HG02885 (cell line): ENCODE results near the gene CCN6.

Experiments
- ATAC-seq: cut with Tn5 transposase; IDR thresholded peaks from one replicate; pipeline ENCODE4 v1.9.1; 2021; ENCODE audit warnings: mild to moderate bottlenecking; ENCODE audit not compliant: unreplicated experiment, poor library complexity

CCN6 gene

GRCh38 chr6:112054001-112054400 lies at the start of gene CCN6:
TSS of gene CCN6 (plus strand) at chr6:112054104. CDS start at chr6:112054358, 254 bp downstream.
- ATAC-seq: no peak

DNA sequence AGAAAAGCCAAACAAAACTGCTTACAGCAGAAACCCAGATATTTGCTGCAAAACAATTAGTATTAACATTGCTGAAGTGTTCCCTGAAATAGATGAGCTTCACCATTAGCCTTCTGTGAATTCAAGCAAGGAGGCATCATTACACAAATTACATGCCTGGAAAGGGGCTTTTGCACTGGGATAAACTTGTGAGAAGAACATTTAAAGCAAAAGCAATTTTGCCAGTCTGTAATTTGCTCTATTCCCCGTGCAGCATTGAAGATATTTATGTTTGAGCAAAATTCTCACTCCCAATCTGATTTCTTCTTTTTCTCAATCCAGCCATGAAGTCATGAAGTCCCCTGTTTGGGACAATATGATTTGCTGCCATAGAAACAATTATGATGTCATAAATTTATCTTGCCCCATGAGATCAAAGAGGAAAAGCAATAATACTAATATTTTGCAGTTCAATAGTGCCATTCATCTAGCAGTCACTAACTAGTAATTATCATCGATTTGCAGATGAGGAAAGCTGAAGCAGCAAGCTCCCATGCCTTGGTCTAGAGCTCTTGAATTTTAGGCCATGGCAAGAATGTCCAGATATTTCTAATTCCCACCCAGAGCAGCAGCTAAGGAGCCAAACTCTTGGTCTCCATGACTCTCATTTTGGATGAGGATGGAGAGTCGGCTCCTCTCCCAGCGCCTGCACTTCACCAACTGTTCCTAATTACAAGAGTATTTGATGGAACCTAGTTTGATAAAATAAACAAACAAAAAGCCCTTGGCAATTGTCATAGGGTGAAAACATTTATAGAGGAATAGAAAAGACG lies 49.5 kb upstream of the CCN6 start:
- ATAC-seq: no peak

- ATAC-seq: no peak
Measured at GRCh38 chr6:112005013-112005371, 48.9 kb upstream of the CCN6 start.

GRCh38 chr6:112007254-112007653 lies 46.6 kb upstream of the CCN6 start:
- no peak for ATAC-seq

GRCh38 chr6:112007805-112008204 lies 46.1 kb upstream of the CCN6 start:
- ATAC-seq: no peak

DNA sequence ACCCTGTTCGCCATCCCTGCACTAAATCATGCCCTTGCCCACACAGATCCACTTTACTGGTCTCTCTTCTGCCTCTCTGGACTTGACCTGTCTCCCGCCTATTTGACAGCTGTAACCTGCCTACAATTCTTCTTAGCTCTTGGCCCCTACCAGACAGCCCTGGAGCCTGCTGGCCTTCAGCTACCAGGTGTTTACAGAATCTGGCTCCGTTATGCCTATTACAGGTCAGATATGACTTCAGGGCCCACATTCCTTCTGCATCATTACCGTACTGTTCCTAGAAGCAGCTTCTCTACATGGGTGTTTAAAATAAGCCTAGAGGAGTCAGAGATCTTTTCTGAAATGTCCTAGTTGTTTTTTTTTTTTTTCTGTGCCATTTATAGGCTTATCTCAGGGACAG lies 45.4 kb upstream of the CCN6 start:
- ATAC-seq: no peak

- ATAC-seq: no peak
Measured at GRCh38 chr6:112010328-112010727, 43.6 kb upstream of the CCN6 start.

DNA sequence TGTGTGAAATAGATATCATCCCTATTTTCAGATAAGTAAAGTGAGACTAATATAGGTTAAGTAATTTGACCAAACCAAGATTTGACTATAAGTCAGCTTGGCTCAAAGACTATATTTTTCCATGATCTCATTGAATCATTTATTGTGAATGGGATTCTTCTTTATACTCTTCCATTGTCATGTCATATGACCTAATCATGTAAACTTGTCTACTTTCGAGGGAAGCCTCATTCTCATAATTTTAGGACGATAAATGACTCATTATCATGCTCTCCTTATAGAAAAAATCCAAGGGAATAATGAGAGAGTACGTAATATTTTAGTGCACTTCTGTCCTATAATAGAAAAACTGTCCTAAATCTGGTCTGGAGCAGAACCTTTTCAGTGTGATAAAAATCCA lies 40.9 kb upstream of the CCN6 start:
- ATAC-seq: no peak

DNA sequence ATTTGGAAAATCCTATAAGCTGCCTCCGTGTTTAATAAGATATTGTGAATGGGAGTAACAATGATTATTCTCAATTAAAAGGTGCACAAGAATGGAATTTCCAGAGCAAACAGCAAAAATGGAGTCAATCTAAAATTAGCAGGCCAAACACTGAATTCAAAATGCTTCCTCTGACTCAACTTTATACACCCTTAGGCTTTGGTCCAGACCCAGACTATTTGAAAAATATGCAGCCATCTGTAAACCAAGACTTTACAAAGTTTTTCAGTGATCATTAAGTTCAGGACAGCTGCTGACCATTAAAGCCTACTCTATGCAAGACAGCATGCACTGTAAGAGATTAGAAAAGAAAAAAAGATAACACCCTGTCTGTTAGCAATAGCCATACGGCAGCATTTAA lies 39.4 kb upstream of the CCN6 start:
- ATAC-seq: no peak

- no peak for ATAC-seq
Measured at GRCh38 chr6:112015725-112016124, 38.2 kb upstream of the CCN6 start.

- no peak for ATAC-seq
Measured at GRCh38 chr6:112016320-112016719, 37.6 kb upstream of the CCN6 start.

GRCh38 chr6:112017169-112017568 lies 36.7 kb upstream of the CCN6 start:
- ATAC-seq: peak; percentile 65

DNA sequence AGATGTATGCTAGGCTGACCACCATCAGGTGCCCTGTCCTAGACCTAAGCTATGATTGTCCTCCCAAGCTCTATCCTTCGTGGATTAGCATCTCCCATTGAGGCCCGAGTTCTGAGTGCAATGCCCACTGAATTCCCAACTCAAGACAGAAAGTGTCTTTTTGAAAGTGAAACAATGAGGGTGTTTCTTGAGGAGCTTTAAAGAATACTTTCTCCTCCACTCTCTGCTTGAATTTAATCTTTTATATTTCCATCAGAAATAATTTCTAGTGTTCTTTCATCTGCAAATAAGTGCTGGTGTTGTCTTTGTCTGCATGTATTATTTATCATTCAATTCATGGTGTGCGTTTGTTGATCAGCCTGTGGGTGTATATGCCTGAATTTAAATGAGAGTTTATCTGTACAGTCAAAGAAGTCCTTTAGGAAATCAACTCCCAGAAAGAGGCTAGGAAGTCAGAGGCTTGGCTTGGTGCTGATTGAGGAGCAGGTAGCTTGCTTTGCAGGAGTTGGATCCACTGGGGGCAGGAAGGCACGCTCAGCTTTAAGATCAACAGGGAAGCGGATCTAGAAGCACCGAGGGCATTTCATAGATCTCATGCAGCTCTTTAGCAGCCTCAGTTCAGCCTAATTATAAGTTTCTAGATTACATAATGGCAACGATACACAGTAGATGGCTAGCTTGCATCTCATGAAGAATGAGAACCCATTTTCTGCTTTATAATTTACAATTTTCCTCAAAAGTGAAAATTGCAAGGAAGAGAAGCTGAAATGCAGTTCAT lies 36.0 kb upstream of the CCN6 start:
- no peak for ATAC-seq

DNA sequence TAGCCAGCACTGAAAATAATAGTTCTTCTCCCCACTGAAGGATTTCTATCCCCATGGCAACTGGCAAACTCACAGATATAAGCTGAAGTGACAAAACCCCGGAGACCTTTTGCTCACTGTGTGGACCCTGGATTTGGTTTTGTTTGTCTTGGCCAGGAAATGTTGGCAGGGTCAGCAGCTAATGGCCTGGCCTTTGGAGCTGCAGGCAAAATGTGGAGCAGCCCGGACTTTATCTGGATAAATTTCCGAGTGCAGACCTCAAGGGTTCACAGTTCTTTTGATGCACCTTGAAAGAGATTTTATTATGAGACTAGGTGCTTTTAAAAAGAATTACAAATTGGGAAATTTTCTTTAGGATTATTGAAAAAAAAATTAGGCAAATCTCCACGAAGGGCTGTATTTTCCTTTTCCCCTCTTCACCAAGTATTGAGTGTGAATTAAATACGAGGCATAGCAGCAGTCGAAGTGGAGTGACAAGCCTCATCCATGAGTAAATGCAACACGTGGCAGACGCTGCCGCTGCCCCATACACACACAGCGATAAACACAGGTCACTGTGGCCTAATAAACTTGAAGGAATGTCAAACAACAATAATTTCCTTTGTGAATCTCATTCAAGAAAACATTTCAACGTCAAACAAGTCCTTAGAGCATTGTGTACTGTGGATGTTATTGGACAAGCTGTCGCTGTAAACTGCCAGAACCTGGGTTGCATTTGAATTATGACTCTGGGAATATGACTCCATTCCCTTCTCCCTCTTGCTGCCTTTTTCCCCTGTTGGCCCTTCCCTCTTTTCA lies 35.1 kb upstream of the CCN6 start:
- ATAC-seq: no peak

- ATAC-seq: no peak
Measured at GRCh38 chr6:112019589-112019988, 34.3 kb upstream of the CCN6 start.

GRCh38 chr6:112021691-112022310 lies 32.1 kb upstream of the CCN6 start:
- ATAC-seq: no peak

GRCh38 chr6:112022749-112023148 lies 31.2 kb upstream of the CCN6 start:
- ATAC-seq: no peak

GRCh38 chr6:112024464-112024863 lies 29.4 kb upstream of the CCN6 start:
- no peak for ATAC-seq

- ATAC-seq: no peak
Measured at GRCh38 chr6:112026933-112027332, 27.0 kb upstream of the CCN6 start.

DNA sequence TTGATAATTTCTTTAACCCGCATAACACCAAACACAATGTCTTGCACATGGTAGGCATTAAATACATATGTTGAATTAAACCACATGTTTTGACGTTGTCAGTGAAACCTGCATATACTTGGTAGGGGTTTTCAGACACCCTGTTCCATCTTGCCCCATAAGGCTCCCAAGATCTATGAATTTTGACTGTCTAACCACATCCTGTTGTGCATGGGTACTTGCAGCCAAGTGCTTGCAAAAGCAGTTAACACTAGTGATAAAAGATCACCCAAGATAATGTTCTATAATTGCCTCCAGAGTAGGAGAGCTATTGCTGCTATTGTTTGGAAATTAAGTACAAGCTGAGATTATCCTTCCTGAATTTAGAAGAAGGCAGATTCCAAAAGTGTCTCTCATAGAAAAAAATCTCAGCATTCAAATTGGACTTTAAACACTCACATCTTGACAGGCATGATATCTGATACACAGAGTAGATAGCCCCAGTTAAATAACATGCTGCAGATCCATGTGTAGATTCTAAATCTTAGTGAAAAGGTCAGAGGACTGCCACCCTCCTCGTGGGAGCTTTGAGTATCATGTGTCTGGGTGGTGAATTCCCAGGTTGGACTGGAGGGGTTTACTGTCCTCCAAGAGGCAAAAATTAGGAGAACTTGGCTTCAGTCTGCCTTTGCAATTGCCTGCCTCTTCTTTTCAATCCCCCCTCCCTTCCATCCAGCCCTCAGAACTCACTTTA lies 25.8 kb upstream of the CCN6 start:
- ATAC-seq: peak; percentile 59
